ENCODE measurements around the gene TENM3.

The TENM3 gene

GRCh38 chr4:182538031-182538430 lies 294.8 kb downstream of the TENM3 start (continued):
- no peak for TF ChIP-seq GLIS3 (CRISPR knock-in tag; IDR thresholded peaks at IDR 0.05)
- TF ChIP-seq ZNF565 (CRISPR knock-in tag; conservative IDR thresholded peaks at IDR 0.05; ENCODE audit: low read depth) = no peak

GRCh38 chr4:182540496-182540895 lies 297.3 kb downstream of the TENM3 start:
- ATAC-seq = no peak
- TF ChIP-seq SNAI2 (CRISPR knock-in tag; IDR thresholded peaks at IDR 0.05) = no peak
- TF ChIP-seq ZNF8 (CRISPR knock-in tag; IDR thresholded peaks at IDR 0.05) = no peak
- TF ChIP-seq, protein P1, sequence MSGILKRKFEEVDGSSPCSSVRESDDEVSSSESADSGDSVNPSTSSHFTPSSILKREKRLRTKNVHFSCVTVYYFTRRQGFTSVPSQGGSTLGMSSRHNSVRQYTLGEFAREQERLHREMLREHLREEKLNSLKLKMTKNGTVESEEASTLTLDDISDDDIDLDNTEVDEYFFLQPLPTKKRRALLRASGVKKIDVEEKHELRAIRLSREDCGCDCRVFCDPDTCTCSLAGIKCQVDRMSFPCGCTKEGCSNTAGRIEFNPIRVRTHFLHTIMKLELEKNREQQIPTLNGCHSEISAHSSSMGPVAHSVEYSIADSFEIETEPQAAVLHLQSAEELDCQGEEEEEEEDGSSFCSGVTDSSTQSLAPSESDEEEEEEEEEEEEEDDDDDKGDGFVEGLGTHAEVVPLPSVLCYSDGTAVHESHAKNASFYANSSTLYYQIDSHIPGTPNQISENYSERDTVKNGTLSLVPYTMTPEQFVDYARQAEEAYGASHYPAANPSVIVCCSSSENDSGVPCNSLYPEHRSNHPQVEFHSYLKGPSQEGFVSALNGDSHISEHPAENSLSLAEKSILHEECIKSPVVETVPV (CRISPR knock-in tag; IDR thresholded peaks at IDR 0.05) = no peak
- TF ChIP-seq ZNF565 (CRISPR knock-in tag; conservative IDR thresholded peaks at IDR 0.05; ENCODE audit: low read depth) = no peak
- TF ChIP-seq ZFP3 (CRISPR knock-in tag; IDR thresholded peaks at IDR 0.05) = no peak
- no peak for TF ChIP-seq OSR1 (CRISPR knock-in tag; IDR thresholded peaks at IDR 0.05)
- TF ChIP-seq GLIS3 (CRISPR knock-in tag; IDR thresholded peaks at IDR 0.05) = no peak
- TF ChIP-seq ZFP30 (CRISPR knock-in tag; IDR thresholded peaks at IDR 0.05) = no peak
- TF ChIP-seq ISL1 (CRISPR knock-in tag; IDR thresholded peaks at IDR 0.05) = no peak
- TF ChIP-seq TSHZ2 (CRISPR knock-in tag; IDR thresholded peaks at IDR 0.05) = no peak
- no peak for TF ChIP-seq PATZ1 (CRISPR knock-in tag; IDR thresholded peaks at IDR 0.05; ENCODE audit: borderline replicate concordance)
- no peak for TF ChIP-seq CREB5 (CRISPR knock-in tag; IDR thresholded peaks at IDR 0.05; ENCODE audit: low read depth)

DNA sequence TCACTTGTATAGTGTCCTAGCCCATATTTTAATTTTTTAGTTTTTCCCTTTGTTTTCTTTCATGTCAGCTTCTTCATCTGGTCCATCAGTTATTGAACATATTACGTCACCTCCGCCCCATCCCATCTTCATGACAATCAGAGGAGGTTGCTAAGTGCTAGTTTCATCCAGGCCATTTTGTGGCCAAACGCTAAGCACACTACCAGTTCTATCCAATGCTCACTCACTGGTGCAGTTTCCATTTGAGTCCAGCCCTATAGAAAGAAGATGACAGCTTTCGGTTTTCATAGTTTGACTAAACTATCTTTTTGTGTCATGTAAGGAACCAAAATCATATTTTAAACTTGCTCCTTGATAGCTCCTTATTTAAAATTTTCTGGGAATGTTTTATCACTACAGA lies 304.2 kb downstream of the TENM3 start:
- TF ChIP-seq TSHZ2 (CRISPR knock-in tag; IDR thresholded peaks at IDR 0.05) (no peak), GLIS3 (CRISPR knock-in tag; IDR thresholded peaks at IDR 0.05) (no peak), TCF4 (CRISPR knock-in tag; IDR thresholded peaks at IDR 0.05; ENCODE audit: borderline replicate concordance) (no peak), TOX (CRISPR knock-in tag; IDR thresholded peaks at IDR 0.05; ENCODE audit: borderline replicate concordance) (no peak)
- TF ChIP-seq, protein P2, sequence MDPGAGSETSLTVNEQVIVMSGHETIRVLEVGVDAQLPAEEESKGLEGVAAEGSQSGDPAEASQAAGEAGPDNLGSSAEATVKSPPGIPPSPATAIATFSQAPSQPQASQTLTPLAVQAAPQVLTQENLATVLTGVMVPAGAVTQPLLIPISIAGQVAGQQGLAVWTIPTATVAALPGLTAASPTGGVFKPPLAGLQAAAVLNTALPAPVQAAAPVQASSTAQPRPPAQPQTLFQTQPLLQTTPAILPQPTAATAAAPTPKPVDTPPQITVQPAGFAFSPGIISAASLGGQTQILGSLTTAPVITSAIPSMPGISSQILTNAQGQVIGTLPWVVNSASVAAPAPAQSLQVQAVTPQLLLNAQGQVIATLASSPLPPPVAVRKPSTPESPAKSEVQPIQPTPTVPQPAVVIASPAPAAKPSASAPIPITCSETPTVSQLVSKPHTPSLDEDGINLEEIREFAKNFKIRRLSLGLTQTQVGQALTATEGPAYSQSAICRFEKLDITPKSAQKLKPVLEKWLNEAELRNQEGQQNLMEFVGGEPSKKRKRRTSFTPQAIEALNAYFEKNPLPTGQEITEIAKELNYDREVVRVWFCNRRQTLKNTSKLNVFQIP (CRISPR knock-in tag; IDR thresholded peaks at IDR 0.05; ENCODE audit: borderline replicate concordance, low read depth) = no peak
- TF ChIP-seq, protein P1 (CRISPR knock-in tag; IDR thresholded peaks at IDR 0.05) = no peak
- ATAC-seq = no peak
